GM19372 (cell line): ENCODE results near the gene S100P.
"Not testable (repeated sequence)": the region's sequence is repeated elsewhere in the genome, so short reads cannot be mapped to it uniquely, and the experiment has no call there.

Experiments
- ATAC-seq: cut with Tn5 transposase; IDR thresholded peaks from one replicate; pipeline ENCODE4 v1.9.1; 2021; ENCODE audit warnings: mild to moderate bottlenecking, low read depth, moderate library complexity; ENCODE audit not compliant: unreplicated experiment

The S100P gene

DNA sequence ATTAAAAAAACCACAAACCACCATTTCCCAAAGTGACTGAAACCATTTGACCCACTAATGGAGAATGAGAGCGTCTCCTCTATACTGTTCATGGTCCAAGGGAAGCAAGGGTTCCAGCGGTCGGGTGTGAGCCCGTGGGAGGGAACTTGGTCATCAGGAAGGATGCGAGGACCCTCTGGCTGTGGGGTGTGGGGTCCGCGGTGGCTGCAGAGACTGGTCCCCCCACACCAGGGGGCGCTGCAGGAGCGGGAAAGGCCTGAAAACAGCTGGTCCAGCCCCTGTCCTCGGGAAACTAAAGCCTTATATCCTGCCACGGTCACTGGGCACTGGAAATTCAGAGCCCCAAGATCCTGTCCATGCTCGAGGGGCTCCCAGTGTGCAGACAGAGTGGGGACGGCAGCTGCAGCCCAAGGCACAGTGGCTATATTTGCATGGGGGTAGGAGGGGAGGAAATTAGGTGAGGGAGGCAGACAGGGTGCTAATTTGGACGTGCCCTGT, 26.6 kb downstream of the S100P start:
- ATAC-seq: no peak

DNA sequence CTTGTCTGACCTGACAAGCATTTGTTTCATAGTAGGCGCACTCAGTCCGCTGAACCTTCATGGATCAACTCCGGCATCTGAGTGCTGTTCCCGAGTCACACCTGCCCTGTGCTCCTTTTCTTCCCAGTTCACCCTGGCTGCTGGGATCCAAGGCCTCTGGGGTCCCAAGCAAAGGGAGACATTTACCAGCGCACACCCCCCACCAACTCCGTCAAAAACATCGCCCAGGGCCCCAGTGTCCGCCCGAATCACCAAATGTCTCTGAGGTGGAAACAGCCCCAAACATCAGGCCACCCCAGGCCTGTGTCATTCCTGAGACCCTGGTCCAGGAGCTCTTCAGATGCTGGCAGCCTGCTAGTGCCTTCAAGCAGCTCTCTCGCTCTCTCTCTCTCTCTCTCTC, 27.4 kb downstream of the S100P start:
- ATAC-seq: no peak

- ATAC-seq: no peak
Measured at GRCh38 chr4:6722891-6723290, 29.2 kb downstream of the S100P start.

GRCh38 chr4:6723851-6724250, 30.2 kb downstream of the S100P start:
- no peak for ATAC-seq

DNA sequence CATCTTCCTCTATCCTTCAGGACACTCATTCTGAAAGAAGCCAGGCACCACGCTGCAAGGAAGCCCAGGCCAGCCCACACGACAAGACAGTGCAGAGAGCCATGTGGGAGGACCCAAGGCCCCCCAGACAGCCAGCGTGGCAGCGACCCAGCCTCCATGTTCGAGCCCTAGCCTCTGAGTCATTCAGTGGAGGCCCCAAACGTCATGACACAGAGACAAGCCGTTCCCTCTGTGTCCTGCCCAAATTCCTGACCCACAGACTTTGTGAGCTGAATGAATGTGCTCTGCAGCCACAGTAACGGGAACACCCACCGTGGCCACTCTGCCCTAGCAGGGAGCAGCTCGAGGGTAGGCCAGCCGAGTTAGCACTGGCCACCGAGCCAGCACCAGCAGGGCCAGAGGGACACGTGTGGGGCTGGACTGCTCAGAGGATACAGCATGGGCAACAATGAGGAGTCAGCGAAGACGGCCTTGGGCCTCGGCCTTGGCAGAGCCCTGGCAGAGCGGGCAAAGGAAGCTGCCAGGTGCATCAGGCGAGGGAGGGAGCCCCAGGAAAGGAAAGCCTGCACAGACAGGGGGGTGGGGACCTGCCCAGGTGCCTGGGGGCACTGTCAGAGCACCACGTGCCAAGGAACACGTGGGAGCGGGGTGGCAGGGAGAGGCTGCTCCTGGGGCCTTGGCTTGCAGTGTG, 30.9 kb downstream of the S100P start:
- ATAC-seq: no peak

- not testable (repeated sequence) for ATAC-seq
Measured at GRCh38 chr4:6725427-6725961, 31.8 kb downstream of the S100P start.

- ATAC-seq: no peak
Measured at GRCh38 chr4:6727081-6727942, 33.6 kb downstream of the S100P start.

GRCh38 chr4:6727943-6728250, 34.2 kb downstream of the S100P start:
- no peak for ATAC-seq

DNA sequence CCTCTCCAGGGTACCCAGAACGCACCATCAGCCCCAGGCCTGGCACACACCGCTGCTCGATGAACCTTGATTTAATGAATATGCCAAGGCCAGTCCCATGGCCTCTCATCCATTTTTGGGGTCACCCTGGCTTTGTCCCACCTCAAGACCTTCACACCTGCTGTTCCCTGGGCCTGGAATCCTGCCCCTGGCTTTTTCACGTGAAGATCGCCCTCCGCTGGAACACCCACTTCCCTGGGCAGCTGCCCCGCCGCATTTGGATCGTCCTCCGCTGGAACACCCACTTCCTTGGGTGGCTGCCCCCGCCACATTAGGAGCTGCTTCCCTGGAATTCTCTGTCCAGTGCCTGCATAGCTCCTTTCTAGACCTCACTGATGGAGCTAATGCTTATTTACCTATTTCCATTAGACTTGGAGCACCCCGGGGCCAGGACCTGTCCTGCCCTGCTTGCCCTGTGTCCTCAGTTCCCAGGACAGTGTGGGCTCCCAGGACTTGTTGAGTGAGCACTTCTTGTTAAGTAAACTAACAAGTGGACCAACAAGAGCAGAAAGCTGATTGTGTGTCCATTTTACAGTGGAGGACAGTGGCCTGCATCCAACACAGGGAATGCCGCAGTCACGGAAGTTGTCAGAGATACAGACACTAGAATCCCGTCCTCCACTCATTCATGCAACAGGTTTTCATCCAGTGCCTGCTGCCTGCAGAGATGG, 34.8 kb downstream of the S100P start:
- ATAC-seq: no peak

DNA sequence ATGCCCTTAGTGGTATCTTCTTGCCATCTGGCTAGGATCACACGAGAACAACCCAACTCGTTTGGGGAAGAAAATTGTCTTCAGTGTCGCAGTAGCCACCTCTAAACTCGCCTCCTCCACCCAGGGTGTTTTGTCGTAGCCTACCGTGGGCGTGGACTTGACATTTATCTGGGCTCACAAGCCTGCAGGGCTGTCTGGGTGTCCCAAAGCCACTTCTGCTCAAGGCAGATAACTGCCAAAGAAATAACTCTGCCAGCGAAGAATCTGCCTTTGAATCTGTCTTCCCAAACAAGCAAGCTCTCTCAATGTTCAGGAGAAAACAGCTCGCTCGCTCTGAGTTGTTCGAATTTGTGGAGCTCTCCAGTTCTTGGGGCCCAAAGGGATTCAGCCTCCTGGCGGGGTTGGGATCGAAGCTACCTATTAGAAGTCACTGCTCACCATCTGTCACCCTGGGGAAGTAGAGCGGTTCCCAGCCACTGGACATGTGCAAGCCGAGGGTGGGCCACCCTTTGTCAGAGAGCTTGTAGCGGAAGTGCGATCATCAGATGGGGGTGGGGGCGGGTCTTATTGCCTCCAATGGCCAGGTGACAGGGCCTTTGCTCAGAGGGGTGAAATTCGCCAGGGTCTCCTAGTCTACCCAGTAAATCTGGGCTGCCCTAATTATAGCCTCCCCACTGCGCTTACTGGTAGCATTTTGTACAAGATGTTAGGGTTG, 37.1 kb downstream of the S100P start:
- ATAC-seq: no peak

DNA sequence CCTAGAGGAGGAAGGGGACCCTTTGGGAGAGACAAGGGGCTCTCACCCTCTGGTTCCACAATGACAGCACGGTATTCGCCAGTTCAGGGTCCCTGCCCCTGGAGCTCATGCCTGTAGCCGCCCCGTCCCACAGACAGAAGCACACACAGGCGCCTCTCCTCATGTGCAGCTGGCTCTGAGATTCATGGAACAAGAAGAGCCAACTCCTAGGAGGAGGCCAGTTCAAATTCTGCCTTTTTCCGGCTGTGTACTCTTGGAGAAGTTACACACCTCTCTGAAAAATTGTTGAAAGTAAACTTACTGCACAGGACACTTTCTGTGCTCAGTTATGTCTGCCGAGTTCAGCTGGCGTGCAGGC, 37.6 kb downstream of the S100P start:
- ATAC-seq: no peak

DNA sequence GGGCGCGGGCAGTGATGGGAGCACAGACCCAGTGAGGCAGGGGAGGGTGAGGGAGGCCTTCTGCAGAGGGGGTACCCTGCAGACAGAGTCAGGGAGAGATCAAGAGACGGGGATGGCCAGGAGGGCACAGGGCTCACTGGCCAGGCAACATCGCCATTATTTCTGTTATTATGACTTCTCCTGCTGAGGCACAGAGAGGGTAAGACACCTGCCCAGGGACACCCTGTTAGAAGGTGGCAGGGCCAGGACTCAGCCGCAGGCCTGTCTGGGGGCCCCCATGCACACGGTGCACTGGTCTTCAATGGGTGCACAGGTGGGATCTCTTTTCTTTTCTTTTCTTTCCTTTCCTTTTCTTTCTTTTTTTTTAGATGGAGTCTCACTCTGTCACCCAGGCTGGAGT, 38.1 kb downstream of the S100P start:
- no peak for ATAC-seq

GRCh38 chr4:6732441-6733357, 39.0 kb downstream of the S100P start:
- no peak for ATAC-seq

GRCh38 chr4:6733358-6734164, 39.9 kb downstream of the S100P start:
- no peak for ATAC-seq

DNA sequence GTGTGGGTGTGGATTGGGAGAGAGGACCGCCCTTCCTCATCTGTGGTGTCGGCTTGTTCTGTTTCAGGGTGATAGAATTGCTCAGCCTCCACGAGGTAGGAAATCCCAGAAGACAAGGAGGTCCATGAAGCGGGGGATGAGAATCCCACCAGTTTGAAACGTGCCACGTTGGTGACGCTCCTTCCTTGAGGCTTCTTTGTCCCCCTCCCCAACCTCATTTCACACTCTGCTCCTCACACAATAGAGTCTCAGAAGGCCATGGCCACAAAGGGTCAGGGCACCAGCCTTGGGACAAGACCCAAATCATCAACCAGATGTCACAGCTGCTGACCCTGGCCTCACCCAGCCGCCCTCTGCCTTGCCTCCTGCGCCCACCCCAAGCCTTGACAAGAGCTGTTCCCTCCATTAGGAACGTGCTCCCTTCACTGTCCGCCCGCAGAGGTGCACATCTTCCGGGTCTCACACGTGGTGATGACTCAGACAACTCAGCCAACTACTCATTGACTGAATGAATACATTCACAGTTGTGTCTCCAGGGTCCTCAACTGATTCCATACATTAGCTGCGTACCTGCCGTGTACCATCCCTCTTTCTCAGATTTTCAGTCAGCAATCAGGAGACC, 40.6 kb downstream of the S100P start:
- no peak for ATAC-seq

DNA sequence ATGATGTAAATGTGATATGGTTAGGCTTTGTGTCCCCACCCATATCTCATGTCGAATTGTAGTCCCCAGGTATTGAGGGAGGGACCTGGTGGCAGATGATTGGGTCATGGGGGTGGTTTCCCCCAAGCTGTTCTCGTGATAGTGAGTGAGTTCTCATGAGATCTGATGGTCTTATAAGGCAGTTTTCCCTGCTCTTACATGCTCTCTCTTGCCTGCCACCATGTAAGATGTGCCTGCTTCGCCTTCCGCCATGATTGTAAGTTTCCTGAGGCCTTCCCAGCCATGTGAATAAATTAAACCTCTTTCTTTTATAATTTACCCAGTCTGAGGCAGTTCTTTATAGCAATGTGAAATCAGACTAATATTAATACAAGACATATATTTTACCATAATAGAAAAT, 46.2 kb downstream of the S100P start:
- ATAC-seq: no peak

- no peak for ATAC-seq
Measured at GRCh38 chr4:6740347-6740746, 46.7 kb downstream of the S100P start.

- ATAC-seq: no peak
Measured at GRCh38 chr4:6742507-6742906, 48.8 kb downstream of the S100P start.
